Measurements from ENCODE around the gene CKLF. TPM values are rescaled to one million over a fixed set of nuclear protein-coding genes. Genes with fewer than 3 reads are reported as not detected.

The CKLF gene
- total and polyA plus RNA-seq, 2 experiments from 2014 or later: 16.6 to 25.6 TPM

GRCh38 chr16:66547101-66547989 lies 5.0 kb upstream of the CKLF start:
- no peak for DNase-seq (ENCODE audit: low read depth in 1 of 2, low spot score in 1 of 2)
- Histone ChIP-seq H3K36me3 (no peaks in the 10 kb centered on the region), H3K9me3 (ENCODE audit: low read depth) (no peaks in the 10 kb centered on the region), H3K27ac (no peak overlapping the region), H3K4me1 (ENCODE audit: low read depth) (peaks cover 21% of the 10 kb centered on the region), H3K27me3 (no peaks in the 10 kb centered on the region), H3K4me3 (no peak overlapping the region)
- no peak for TF ChIP-seq CTCF (IDR thresholded peaks at IDR 0.05; ENCODE audit: low read depth, low read length)

GRCh38 chr16:66548068-66548467 lies 4.3 kb upstream of the CKLF start:
- H3K4me3 ChIP-seq: no peak overlapping the region
- no peaks in the 10 kb centered on the region for H3K36me3 ChIP-seq
- H3K9me3 ChIP-seq (ENCODE audit: low read depth): no peaks in the 10 kb centered on the region
- peaks cover 25% of the 10 kb centered on the region for H3K4me1 ChIP-seq (ENCODE audit: low read depth)
- H3K27me3 ChIP-seq: no peaks in the 10 kb centered on the region
- H3K27ac ChIP-seq: no peak overlapping the region
- TF ChIP-seq CTCF (IDR thresholded peaks at IDR 0.05; ENCODE audit: low read depth, low read length): no peak
- DNase-seq (ENCODE audit: low read depth in 1 of 2, low spot score in 1 of 2): no peak

- peak overlapping the region; percentile 88 for H3K27ac ChIP-seq
- DNase-seq (ENCODE audit: low read depth in 1 of 2, low spot score in 1 of 2): no peak
- TF ChIP-seq CTCF (IDR thresholded peaks at IDR 0.05; ENCODE audit: low read depth, low read length): no peak
- peaks cover 26% of the 10 kb centered on the region for H3K4me1 ChIP-seq (ENCODE audit: low read depth)
- no peaks in the 10 kb centered on the region for H3K27me3 ChIP-seq
- no peaks in the 10 kb centered on the region for H3K9me3 ChIP-seq (ENCODE audit: low read depth)
- peak overlapping the region; percentile 54 for H3K4me3 ChIP-seq
- H3K36me3 ChIP-seq: no peaks in the 10 kb centered on the region
Measured at GRCh38 chr16:66548868-66549267, 3.5 kb upstream of the CKLF start.

- H3K27me3 ChIP-seq: no peaks in the 10 kb centered on the region
- peak; percentile 78 to 85 for DNase-seq (ENCODE audit: low read depth in 1 of 2, low spot score in 1 of 2)
- peak; percentile 32 for TF ChIP-seq CTCF (IDR thresholded peaks at IDR 0.05; ENCODE audit: low read depth, low read length)
- H3K4me1 ChIP-seq (ENCODE audit: low read depth): peaks cover 20% of the 10 kb centered on the region
- H3K36me3 ChIP-seq: no peaks in the 10 kb centered on the region
- H3K4me3 ChIP-seq: peak within 1 kb of the TSS; percentile 54
- H3K9me3 ChIP-seq (ENCODE audit: low read depth): no peaks in the 10 kb centered on the region
- peak within 1 kb of the TSS; percentile 88 for H3K27ac ChIP-seq
Measured at GRCh38 chr16:66549284-66550131, 2.9 kb upstream of the CKLF start, which contains the start of gene TK2. Gene TK2 (minus strand): TSS chr16:66550122. CDS start chr16:66550061, 61 bp downstream.

GRCh38 chr16:66551348-66551759 lies 1.0 kb upstream of the CKLF start:
- peak; percentile 20 for TF ChIP-seq CTCF (IDR thresholded peaks at IDR 0.05; ENCODE audit: low read depth, low read length)
- peaks cover 20% of the 10 kb centered on the region for H3K4me1 ChIP-seq (ENCODE audit: low read depth)
- H3K27me3 ChIP-seq: no peaks in the 10 kb centered on the region
- no peak overlapping the region for H3K4me3 ChIP-seq
- DNase-seq (ENCODE audit: low read depth in 1 of 2, low spot score in 1 of 2): peak in 1 of 2 donors; percentile 27
- H3K36me3 ChIP-seq: no peaks in the 10 kb centered on the region
- no peak overlapping the region for H3K27ac ChIP-seq
- H3K9me3 ChIP-seq (ENCODE audit: low read depth): no peaks in the 10 kb centered on the region
